HUDEP-2 (cell line): ENCODE measurements around the gene ZNF785.
"Not testable (repeated sequence)": the region's sequence is repeated elsewhere in the genome, so short reads cannot be mapped to it uniquely, and the experiment has no call there.

Source experiments
- DNase-seq, 76 experiments: peaks; one replicate each; lab custom pipeline; 2025; ENCODE audit not compliant: unreplicated experiment in 76 of 76; lab: John Stamatoyannopoulos, UW

The ZNF785 gene

DNA sequence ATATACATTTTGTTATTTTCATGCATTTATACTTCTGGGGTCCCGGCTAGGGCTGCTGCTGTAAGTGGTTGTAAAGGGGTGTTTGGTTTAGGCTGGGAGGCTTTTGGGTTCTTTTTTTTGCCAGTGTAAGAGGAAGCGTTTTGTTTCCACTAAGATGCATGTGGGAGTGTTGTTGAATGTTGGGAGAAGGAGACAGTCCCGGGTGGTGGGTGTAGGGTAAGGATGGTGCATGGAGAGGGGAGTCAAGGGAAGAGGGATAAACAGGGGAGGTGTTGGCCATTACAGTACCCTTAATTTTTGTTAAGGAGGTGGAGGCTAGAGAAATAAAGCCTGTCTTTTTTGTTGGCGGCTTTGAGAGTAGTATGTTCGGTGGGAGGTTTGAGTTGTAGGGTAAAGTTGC, 42.4 kb downstream of the ZNF785 start:
- no peak for DNase-seq

DNA sequence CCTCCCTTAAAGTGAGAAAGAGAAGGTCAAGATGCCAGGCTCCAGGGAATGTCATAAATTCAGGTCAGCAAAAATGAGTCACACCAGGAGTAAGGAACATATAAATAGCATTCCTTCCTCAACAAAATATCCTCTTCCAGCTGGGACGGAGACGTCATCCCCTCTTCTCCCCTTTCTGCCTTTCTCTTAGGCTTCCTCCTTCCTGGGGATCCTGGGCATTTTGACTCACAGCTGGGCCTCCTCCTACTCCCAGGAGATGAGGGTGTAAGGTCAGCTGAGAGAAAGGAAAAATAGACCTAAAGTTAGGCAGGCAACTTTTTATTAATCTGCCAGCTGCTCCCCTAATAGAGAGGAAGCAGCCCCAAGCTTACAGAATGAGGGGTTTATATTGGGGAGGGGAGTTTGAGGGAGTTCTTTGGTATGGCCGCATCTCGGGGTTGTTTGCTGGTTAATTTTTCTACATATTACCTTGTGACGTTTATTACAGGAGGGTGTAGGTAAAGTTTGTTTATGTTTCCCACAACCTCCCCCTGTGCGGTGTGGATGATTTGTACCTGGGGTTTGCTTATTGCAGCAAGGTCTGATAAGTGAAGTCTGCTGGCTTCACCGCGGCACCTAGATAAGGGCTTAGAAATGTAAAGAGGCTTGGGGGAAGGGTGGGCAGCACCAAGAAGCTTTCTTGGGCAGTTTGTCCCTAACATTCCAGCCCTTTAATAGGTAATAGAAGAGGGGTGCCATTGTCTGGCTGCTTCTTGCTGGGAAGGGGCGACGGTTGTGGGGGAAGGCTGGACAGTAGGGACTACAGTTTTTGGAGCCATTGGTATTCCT, 43.8 kb downstream of the ZNF785 start:
- peak in 2 of 76 experiments; percentile 9 to 15 for DNase-seq

DNA sequence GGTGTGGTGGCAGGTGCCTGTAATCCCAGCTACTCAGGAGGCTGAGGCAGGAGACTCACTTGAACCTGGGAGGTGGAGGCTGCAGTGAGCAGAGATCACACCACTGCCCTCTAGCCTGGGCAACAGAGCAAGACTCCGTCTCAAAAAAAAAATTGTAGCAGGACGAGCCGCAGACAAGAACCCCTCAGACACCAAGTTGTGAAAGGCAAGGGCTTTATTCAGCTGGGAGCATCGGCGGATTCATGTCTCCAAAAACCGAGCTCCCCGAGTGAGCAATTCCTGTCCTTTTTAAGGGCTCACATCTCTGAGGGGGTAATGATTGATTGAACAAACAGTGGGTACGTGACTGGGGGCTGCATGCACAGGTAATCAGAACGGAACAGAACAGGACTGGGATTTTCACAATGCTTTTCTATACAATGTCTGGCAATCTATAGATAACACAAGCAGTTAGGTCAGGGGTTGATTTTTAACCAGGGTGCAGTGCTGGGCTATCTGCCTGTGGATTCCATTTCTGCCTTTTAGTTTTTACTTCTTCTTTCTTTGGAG, 44.5 kb downstream of the ZNF785 start:
- DNase-seq = peak in 3 of 76 experiments; percentile 20 to 26 (median 24)

DNA sequence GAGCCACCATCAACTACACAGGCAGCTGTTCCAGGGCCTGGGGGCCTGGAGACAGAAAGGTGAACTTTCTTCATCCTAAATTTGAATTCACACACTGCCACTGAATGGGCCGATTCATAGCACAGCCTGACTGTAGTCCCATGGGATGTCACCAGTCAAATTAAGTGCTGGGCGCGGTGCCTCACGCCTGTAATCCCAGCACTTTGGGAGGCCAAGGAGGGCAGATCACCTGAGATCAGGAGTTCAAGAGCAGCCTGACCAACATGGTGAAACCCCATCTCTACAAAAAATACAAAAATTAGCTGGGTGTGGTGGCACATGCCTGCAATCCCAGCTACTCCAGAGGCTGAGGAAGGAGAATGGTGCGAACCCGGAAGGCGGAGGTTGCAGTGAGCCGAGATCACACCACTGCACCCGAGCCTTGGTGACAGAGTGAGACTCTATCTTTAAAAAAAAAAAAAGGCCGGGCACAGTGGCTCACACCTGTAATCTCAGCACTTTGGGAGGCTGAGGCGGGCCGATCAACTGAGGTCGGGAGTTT, 45.4 kb downstream of the ZNF785 start:
- DNase-seq = not testable (repeated sequence)

DNA sequence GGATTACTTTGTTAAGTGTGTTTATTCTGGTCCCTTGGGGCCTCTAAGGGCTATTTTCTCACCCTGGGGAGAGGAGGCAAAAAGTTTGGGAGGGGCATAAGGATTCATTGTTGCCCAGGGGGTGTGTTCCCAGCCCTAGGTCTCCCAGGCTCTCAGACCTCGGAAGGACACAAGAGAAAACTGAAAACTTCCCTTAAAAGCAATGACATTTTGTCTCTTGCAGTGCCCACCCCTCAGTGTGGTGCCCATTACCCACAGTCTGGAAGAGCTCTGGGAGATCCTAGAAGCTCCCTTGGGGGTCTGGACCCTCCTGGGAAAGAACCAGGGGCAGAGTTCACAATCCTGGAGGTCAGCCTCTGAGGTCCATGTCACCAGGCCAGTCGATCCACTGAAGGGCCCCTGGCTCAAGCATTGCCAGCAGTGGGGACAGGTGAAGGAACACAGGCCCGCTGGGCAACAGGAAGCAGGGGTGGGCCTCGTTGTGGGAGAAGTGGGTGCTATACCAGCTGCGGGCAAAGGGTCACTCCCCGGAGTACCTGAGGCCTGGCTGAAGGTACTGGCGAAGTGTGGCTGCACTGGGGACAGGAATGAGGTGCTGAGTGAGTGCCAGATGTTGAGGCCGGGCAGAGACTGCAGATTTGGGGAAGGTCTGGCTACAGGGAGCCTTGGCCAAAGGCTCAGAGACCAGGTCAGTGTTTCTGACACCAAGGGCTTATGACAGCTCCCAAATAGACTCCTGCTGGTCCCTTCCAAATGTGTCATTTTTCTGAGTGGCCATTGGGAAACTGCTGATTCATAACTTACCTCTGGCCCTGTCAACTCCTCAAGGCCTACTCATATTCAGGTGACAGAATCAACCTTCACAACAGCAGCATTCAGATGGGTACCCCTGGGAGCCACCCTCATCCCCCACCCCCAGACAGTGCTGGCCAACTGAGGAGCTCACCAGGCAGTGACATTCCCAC, 46.2 kb downstream of the ZNF785 start:
- DNase-seq = no peak

DNA sequence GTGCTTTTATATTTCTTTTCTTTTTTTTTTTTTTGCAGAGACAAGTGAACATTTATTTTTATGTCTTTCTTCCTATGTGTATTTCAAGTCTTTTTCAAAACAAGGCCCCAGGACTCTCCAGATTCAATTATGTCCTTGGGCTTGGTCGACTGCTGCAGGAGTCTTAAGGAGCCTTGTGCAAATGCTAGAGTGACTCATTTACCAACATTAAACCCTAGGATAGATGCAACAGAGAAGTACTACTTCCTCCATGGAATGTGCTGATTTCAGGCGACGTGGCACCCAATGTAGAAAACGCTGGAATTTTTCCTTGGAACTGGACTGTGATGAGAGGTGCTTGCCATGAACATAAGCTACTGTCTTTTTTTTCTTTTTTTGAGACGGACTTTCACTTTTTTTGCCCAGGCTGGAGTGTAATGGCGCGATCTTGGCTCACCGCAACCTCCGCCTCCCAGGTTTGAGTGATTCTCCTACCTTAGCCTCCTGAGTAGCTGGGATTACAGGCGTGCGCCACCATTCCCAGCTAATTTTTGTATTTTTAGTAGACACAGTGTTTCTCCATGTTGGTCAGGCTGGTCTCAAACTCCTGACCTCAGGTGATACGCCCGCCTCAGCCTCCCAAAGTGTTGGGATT, 49.0 kb downstream of the ZNF785 start:
- DNase-seq = not testable (repeated sequence)

DNA sequence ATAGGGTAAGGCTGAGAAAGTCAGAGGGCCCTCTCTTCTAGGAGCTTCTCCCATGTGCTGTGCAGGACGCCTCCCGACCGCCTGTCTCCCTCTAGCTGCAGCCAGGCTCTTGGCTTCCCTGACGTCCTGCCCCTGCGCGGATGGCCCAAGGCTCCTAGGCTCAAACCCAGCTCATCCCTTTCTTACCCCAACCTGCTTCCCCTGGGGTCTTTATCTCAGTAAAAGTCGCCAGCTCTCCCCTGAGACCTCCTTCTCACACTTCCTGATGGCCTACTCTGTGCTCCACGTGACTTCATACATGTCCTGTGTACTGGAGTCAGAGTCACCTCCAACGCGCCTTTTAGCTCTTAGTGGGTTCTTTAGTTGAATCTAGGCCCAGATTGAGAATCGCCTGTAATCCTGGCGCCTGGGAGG, 49.7 kb downstream of the ZNF785 start:
- peak in 70 of 76 experiments; percentile 30 to 81 (median 66) for DNase-seq

DNA sequence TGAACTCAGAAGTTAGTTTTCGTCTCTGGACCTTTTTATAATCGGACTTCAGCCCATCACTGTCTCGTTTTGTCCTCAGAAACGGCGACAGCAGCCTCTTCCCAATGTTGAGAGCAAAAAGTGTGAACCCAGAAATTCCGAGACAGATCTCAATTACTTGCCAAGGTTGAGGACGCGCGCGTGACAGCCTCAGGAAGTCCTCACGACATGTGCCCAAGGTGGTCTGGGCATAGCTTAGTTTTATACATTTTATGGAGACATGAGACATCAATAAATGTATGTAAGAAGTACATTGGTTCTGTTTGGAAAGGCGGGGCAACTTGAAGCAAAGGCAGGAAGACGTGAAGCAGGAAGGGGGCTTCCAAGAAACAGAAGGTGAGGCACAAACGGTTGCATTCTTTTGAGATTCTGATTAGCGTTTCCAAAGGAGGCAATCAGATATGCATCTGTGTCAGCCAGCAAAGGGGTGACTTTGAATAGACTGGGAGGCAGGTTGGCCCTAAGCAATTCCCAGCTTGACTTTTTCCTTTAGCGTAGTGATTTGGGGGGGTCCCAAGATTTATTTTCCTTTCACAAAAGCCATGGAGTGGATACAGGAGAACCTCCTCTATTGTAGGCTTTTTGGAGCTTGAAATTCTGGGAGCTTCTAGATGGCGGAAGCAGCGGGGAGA, 50.3 kb downstream of the ZNF785 start:
- DNase-seq = peak in 5 of 76 experiments; percentile 46 to 90 (median 51)

DNA sequence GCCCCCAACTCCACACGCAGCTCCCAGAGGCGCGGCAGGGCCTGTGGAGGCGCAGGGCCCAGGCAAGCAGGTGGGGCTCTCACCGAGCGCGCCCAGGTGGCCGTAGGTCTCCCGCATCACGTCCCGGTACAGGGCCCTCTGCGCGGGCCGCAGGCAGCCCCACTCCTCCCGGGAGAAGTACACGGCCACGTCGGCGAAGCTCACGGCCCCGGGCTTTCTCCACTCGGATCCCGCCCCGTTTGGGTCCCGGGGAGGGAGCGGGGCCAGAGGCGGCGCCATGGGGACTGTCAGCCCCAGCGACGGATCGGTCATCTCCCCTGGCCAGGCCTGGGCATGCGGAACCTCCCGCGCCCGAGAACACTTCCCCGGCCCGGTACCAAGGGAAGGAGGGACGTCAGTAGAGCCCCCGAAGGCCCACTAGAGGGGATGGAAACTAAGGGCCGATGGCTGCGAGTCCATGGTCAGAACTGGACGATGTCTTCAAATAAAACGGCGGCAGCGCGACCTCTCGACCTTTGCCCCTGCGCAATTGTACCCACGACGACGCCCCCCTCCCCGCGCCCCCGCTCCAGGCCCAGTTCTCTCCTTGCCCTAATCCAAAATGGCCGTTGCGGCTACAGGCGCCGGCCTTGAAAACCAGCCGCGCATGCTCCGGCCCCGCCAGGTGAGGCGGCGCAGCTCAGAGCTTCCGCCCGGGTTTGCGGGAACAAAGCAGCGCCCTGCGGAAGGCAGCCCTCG, 51.0 kb downstream of the ZNF785 start, which contains the start of gene ZNF747:
Gene ZNF747, minus strand, starts transcription at position 491 of the 738 bp plus-strand sequence. Its CDS starts 179 bp downstream, at position 312.
- DNase-seq = peak in 71 of 76 experiments; percentile 18 to 90 (median 80)

DNA sequence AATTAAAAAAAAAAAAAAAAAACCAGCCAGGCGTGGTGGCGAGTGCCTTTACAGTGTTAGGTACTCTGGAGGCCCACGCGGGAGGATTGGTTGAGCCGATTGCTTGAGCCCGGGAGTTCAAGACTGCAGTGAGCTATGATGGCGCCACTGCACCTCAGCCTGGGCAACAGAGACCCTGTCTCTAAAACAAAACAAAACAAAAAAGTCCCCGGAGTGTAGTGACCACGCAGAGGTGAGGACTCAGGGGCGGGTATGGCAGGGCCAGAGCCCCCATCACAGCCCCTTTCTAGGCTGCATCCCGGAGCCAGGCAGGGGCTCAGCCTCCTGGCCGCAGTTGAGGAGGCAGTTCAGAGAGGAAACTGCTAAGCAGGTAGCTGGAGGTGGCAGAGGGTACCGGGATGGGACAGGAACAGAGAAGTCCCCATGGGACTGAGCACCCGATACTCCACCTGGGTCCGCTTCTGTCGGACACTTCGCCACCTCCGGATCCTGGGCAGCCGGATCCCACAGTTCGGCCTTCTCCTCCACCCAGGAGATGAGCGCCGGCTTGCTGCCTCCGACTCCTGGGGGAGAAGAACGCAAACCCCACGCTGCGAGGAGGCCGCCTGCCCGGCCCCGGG, 51.6 kb downstream of the ZNF785 start:
- DNase-seq = peak in 20 of 76 experiments; percentile 9 to 72 (median 24)

DNA sequence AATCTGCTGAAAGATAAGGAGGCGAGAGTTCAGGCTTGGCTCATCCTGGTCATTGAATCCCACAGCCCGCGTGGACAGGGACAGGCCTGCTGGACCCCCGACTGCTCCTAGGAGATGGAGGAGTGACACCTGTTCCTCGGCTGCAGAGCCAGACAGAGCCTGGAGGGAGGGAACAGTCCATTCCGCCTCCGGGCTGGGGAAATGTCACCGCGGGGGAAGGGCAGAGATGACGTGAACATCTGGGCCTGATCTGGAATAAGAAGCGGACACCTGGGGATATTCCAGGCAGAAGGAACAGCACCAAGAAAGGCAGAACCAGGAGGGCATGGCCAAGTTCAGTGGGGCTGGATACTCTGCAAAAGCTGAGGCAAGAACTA, 52.4 kb downstream of the ZNF785 start:
- DNase-seq = no peak

DNA sequence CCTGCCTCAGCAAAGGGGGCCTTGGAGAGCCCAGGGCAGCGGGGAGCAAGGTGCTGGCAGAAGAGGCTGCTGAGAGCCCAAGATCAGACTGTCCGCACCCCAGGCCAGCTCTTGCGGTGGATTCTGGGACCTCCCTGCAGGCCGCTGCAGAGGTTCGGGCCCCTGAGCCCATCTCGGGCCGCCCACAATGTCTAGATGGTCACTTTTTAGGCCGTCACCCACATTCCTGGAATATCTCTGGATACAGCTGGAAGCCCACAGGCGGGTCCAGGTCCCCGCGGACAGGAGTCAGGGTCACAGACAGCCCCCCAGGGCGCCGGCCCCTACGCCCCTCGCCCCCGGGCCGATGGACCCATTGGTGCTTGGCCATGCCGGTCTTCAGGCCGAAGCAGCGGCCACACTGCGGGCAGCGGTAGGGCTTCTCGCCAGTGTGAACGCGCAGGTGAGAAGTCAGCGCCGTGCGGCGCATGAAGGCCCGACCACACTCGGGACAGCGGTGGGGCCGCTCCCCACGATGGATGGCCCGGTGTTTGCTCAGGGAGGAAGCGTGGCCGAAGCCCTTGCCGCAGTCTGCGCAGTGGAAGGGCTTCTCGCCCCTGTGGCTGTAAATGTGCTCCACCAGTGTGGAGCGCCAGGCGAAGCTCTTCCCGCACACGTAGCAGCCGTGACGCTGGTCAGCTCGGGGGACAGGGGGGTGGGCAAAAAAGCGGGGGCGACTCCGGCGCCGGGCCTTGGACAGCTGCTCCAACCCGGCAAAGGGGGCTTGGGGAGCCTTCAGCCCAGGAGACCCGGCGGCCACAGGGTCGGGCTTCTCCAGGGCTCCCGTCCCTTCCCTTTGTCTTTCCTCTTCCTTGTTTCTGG, 53.0 kb downstream of the ZNF785 start:
- DNase-seq = no peak
